MCF 10A (cell line): ENCODE results near the gene FGF18. TPM values are rescaled to one million over a fixed set of nuclear protein-coding genes. Genes with fewer than 3 reads are reported as not detected.
"Not testable (repeated sequence)": the region's sequence is repeated elsewhere in the genome, so short reads cannot be mapped to it uniquely, and the experiment has no call there.

Experiments used
- BruUV-seq: library from RNA; stranded (reverse); fragments of 400-500 nt; replicated peaks from 2 replicates; lab custom pipeline; 2021; lab: Mats Ljungman, UMichigan
- CTCF ChIA-PET: fragments of 300-600 bp; sonication (Branson Sonifier 250); formaldehyde crosslinking; extraction: SDS; loops from one replicate; lab custom pipeline; 2021; ENCODE audit warnings: antibody characterized with exemption, inconsistent platforms; lab: Yijun Ruan, JAX
- POLR2A ChIA-PET: fragments of 300-600, 350-650 bp; sonication (Branson Sonifier 250); formaldehyde crosslinking; extraction: SDS; loops from one replicate; lab custom pipeline; 2020; ENCODE audit warnings: antibody characterized with exemption, inconsistent platforms; lab: Yijun Ruan, JAX
- DNase-seq: peaks from one replicate; pipeline ENCODE4 v3.0.0-alpha.2; 2018; ENCODE audit not compliant: unreplicated experiment
- H3K27ac Mint-ChIP-seq: one replicate; pipeline ENCODE4 v1.8.0; 2022; ENCODE audit warnings: mild to moderate bottlenecking, low read depth, mixed read lengths; ENCODE audit not compliant: unreplicated experiment
- H3K27me3 Mint-ChIP-seq: one replicate; pipeline ENCODE4 v1.8.0; 2022; ENCODE audit warnings: mixed read lengths; ENCODE audit not compliant: insufficient read depth, unreplicated experiment
- H3K36me3 Mint-ChIP-seq: one replicate; pipeline ENCODE4 v1.8.0; 2022; ENCODE audit warnings: mild to moderate bottlenecking, moderate library complexity, mixed read lengths; ENCODE audit not compliant: insufficient read depth, unreplicated experiment
- H3K4me1 Mint-ChIP-seq: one replicate; pipeline ENCODE4 v1.8.0; 2022; ENCODE audit warnings: mixed read lengths; ENCODE audit not compliant: insufficient read depth, unreplicated experiment
- H3K4me3 Mint-ChIP-seq: one replicate; pipeline ENCODE4 v1.8.0; 2022; ENCODE audit warnings: mild to moderate bottlenecking, moderate library complexity, mixed read lengths; ENCODE audit not compliant: unreplicated experiment
- H3K9me3 Mint-ChIP-seq: one replicate; pipeline ENCODE4 v1.8.0; 2022; ENCODE audit warnings: mixed read lengths; ENCODE audit not compliant: unreplicated experiment
- intact Hi-C: fragments of 100-400 bp; cut with micrococcal nuclease; formaldehyde crosslinking; loops from 2 replicates; pipeline ENCODE4 v1.14.1; 2022
- total RNA-seq: library from RNA; stranded (reverse); gene quantifications from 2 replicates; pipeline ENCODE4 v1.2.3, GENCODE V29; 2022
- TF ChIP-seq, protein P1 (sequence below): fragments of 200-600 bp; IDR thresholded peaks from one replicate; pipeline ENCODE4 v1.8.0; 2022; ENCODE audit warnings: antibody characterized with exemption, mild to moderate bottlenecking; ENCODE audit not compliant: unreplicated experiment

FGF18 gene
- total RNA-seq, 1 experiment from 2014 or later, result not detected

DNA sequence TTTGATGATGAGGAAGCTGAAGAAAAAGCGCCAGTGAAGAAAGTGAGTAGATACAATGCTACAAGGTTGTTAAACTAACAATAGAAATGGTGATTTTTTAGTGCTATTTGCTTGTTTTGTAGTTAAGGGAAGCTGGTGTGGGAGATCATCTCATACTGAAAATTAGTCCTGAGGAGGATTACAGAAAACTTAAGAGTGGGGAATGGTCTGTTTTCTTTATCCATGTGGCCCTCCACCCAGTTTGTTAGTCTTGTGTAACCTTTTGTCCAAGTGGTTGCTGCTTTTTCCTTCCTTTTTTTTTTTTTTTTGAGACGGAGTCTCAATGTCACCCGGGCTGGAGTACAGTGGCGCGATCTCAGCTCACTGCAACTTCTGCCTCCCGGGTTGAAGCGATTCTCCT lies 19.3 kb upstream of the FGF18 start:
- Mint-ChIP-seq H3K27me3 (no peaks in the 10 kb centered on the region), H3K27ac (no peak overlapping the region), H3K36me3 (peaks cover 86% of the 10 kb centered on the region), H3K4me1 (peaks cover 38% of the 10 kb centered on the region), H3K9me3 (no peaks in the 10 kb centered on the region), H3K4me3 (no peak overlapping the region)
- ChIA-PET CTCF (interaction anchor here (0.6 to 2.3 kb wide), 2 partner anchors 18 to 84 kb away, joined by 3 to 10 read pairs; partner anchors contain the start of gene FGF18), POLR2A (interaction anchor here (0.6 to 4.2 kb wide), 3 partner anchors 8 to 11 kb away, joined by 3 to 35 read pairs (median 3); partner anchors contain the start of gene NPM1)
- DNase-seq, result no peak
- TF ChIP-seq, protein P1, sequence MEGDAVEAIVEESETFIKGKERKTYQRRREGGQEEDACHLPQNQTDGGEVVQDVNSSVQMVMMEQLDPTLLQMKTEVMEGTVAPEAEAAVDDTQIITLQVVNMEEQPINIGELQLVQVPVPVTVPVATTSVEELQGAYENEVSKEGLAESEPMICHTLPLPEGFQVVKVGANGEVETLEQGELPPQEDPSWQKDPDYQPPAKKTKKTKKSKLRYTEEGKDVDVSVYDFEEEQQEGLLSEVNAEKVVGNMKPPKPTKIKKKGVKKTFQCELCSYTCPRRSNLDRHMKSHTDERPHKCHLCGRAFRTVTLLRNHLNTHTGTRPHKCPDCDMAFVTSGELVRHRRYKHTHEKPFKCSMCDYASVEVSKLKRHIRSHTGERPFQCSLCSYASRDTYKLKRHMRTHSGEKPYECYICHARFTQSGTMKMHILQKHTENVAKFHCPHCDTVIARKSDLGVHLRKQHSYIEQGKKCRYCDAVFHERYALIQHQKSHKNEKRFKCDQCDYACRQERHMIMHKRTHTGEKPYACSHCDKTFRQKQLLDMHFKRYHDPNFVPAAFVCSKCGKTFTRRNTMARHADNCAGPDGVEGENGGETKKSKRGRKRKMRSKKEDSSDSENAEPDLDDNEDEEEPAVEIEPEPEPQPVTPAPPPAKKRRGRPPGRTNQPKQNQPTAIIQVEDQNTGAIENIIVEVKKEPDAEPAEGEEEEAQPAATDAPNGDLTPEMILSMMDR, result no peak
- no TSS peak for BruUV-seq
- intact Hi-C loops, result no loop called here

DNA sequence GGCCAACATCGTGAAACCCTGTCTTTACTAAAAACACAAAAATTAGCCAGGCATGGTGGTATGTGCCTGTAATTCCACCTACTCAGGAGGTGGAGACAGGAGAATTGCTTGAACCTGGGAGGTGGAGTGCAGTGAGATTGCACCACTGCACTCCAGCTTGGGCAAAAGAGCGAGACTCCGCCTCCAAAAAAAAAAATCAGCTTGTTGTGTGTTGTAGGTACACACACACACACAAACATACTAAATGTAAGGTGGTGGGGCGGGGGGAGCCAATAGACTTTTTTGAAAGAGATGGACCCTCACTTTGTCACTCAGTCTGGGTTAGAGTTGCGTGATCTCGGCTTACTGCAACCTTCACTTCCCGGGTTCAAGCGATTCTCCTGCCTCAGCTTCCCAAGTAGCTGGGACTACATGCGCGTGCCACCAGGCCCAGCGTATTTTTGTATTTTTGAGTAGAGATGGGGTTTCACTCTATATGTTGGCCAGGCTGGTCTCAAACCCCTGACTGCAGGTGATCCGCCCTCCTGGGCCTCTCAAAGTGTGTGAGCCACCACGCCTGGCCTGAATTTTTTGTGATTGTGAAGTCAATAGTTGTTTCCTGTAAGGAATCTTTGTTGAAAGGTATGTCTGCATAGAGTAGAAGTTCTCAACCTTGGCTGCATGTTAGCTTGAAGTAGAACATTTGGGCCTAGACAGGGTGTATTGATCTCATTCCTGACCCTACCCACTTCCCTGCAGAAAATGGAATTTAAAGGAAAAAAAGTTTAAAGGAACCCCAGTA lies 18.1 kb upstream of the FGF18 start:
- ChIA-PET CTCF (interaction anchor here (0.6 to 2.3 kb wide), 4 partner anchors 16 to 1033 kb away, joined by 3 to 10 read pairs (median 4); partner anchors contain the start of gene FGF18), POLR2A (interaction anchor here (0.7 to 4.2 kb wide), 2 partner anchors 12 to 1473 kb away, joined by 3 to 35 read pairs; partner anchors contain the start of gene NPM1)
- H3K9me3 Mint-ChIP-seq, result no peaks in the 10 kb centered on the region
- no peak overlapping the region for H3K4me3 Mint-ChIP-seq
- no peaks in the 10 kb centered on the region for H3K27me3 Mint-ChIP-seq
- intact Hi-C loops, result no loop called here
- H3K4me1 Mint-ChIP-seq, result peaks cover 43% of the 10 kb centered on the region
- no peak overlapping the region for H3K27ac Mint-ChIP-seq
- BruUV-seq, result no TSS peak
- TF ChIP-seq, protein P1, result no peak
- H3K36me3 Mint-ChIP-seq, result peaks cover 86% of the 10 kb centered on the region
- DNase-seq, result peak; percentile 17

DNA sequence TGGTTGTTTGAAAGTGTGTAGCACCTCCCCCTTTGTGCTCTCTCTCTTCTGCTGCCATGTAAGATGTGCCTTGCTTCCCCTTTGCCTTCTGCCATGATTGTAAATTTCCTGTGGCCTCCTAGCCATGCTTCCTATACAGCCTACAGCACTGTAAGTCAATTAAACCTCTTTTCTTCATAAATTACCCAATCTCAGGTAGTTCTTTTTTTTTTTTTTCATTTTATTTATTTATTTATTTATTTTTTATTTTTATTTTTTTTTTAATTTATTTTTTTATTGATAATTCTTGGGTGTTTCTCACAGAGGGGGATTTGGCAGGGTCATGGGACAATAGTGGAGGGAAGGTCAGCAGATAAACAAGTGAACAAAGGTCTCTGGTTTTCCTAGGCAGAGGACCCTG lies 16.7 kb upstream of the FGF18 start:
- CTCF ChIA-PET, intact Hi-C loops, DNase-seq, H3K27ac Mint-ChIP-seq, BruUV-seq, H3K4me3 Mint-ChIP-seq, H3K9me3 Mint-ChIP-seq, H3K27me3 Mint-ChIP-seq, POLR2A ChIA-PET: not testable (repeated sequence)
- Mint-ChIP-seq H3K4me1 (peaks cover 45% of the 10 kb centered on the region), H3K36me3 (peaks cover 86% of the 10 kb centered on the region)

DNA sequence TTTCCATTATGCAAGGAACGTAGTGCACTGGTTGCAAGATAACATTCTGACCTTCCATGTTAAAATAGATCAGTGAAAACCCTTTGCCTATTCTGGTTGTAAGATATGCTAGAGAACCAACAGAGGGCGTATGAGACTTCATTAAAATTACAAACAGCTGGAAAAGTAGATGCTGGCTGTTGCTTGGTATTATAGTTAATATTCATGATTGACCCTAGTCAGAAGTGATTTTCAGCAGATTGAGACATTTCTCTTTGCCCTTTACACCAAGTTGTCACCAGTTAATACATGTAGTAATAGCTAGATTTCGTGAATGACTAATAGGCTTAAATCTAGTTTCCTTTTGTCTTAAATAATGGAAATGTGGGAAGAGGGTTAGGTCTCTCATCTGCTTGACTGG lies 13.8 kb upstream of the FGF18 start:
- Mint-ChIP-seq H3K4me3 (no peak overlapping the region), H3K36me3 (peaks cover 86% of the 10 kb centered on the region), H3K27ac (peak overlapping the region; percentile 57), H3K4me1 (peaks cover 43% of the 10 kb centered on the region), H3K9me3 (no peaks in the 10 kb centered on the region), H3K27me3 (no peaks in the 10 kb centered on the region)
- BruUV-seq, result no TSS peak
- ChIA-PET CTCF (interaction anchor here (0.6 to 2.5 kb wide), 9 partner anchors 11 to 654 kb away, joined by 3 to 20 read pairs (median 3); no protein-coding TSS in a partner anchor), POLR2A (interaction anchor here (0.5 to 5.8 kb wide), 6 partner anchors 8 to 933 kb away, joined by 3 to 38 read pairs (median 4); partner anchors contain the start of gene NPM1)
- no peak for DNase-seq
- TF ChIP-seq, protein P1, result peak; percentile 41
- intact Hi-C loops, result no loop called here
